Panc1 (cell line): Measurements from ENCODE around the gene KLK12. TPM values are rescaled to one million over a fixed set of nuclear protein-coding genes. Genes with fewer than 3 reads are reported as not detected.

Experiments
- ATAC-seq: fragments of 200-7000 bp; cut with Tn5 transposase; 2 replicates; pipeline ENCODE4 v1.9.1; 2020; ENCODE audit warnings: mild to moderate bottlenecking, moderate library complexity
- BruUV-seq: library from RNA; stranded (reverse); fragments of 400-500 nt; replicated peaks from 2 replicates; lab custom pipeline; 2021; lab: Mats Ljungman, UMichigan
- CTCF ChIA-PET: fragments of 300-600 bp; sonication (Branson Sonifier 250); formaldehyde crosslinking; loops from one replicate; lab custom pipeline; 2022; ENCODE audit warnings: antibody characterized with exemption; lab: Charles Lee
- POLR2A ChIA-PET: fragments of 300-600 bp; sonication (Branson Sonifier 250); formaldehyde crosslinking; loops from one replicate; lab custom pipeline; 2022; ENCODE audit warnings: antibody characterized with exemption; lab: Charles Lee
- DNase-seq: peaks from one replicate; pipeline ENCODE4 v3.0.0-alpha.2; 2010; ENCODE audit warnings: low read depth, low spot score
- H3K27ac ChIP-seq: 2 replicates; pipeline ENCODE4 v1.5.1; 2011; ENCODE audit warnings: mild to moderate bottlenecking, low read length, inconsistent platforms
- H3K27me3 ChIP-seq: fragments of 200-500 bp; sonication (Bioruptor generic); 2 replicates; pipeline ENCODE4 v1.6.0; 2014; ENCODE audit warnings: low read length, inconsistent platforms; ENCODE audit not compliant: control insufficient read depth, insufficient read depth
- H3K36me3 ChIP-seq: fragments of 200-500 bp; sonication (Bioruptor generic); 2 replicates; pipeline ENCODE4 v1.5.1; 2014; ENCODE audit warnings: inconsistent platforms, mild to moderate bottlenecking, low read length, moderate library complexity; ENCODE audit not compliant: control insufficient read depth, insufficient read depth
- H3K4me1 ChIP-seq: 2 replicates; pipeline ENCODE4 v1.5.1; 2011; ENCODE audit warnings: inconsistent platforms, mild to moderate bottlenecking, low read length, moderate library complexity; ENCODE audit not compliant: control insufficient read depth, insufficient read depth
- H3K4me3 ChIP-seq, 2 experiments: 2 replicates each; pipeline ENCODE4 v1.5.1; 2011 to 2012; ENCODE audit warnings: low read depth in 2 of 2, low read length in 2 of 2, mild to moderate bottlenecking in 2 of 2, inconsistent platforms in 1 of 2, moderate library complexity in 1 of 2
- H3K9me3 ChIP-seq: fragments of 200-500 bp; sonication (Bioruptor generic); 2 replicates; pipeline ENCODE4 v1.5.1; 2014; ENCODE audit warnings: low read depth, mild to moderate bottlenecking, inconsistent platforms, low read length, moderate library complexity; ENCODE audit not compliant: control insufficient read depth, insufficient read depth
- CTCF ChIP-seq: fragments of 450-650 bp; IDR thresholded peaks from 2 replicates; pipeline ENCODE4 v1.5.1; 2017; ENCODE audit warnings: mild to moderate bottlenecking
- POLR2AphosphoS5 ChIP-seq: IDR thresholded peaks from 2 replicates; pipeline ENCODE4 v1.6.1; 2012; ENCODE audit warnings: mild to moderate bottlenecking, low read depth, low read length, moderate library complexity
- REST ChIP-seq, 2 experiments: IDR thresholded peaks; 2 replicates each; pipeline ENCODE4 v1.6.1; 2011 to 2012; ENCODE audit warnings: low read depth in 2 of 2, control low read depth in 1 of 2, low read length in 1 of 2, mild to moderate bottlenecking in 1 of 2, moderate library complexity in 1 of 2; ENCODE audit not compliant: insufficient read depth in 1 of 2
- SIN3A ChIP-seq: IDR thresholded peaks from 2 replicates; pipeline ENCODE4 v1.6.1; 2012; ENCODE audit warnings: low read depth, mild to moderate bottlenecking, low read length, moderate library complexity, borderline replicate concordance; ENCODE audit not compliant: insufficient read depth
- TCF7L2 ChIP-seq: IDR thresholded peaks from 2 replicates; pipeline ENCODE4 v1.6.1; 2011; ENCODE audit warnings: mild to moderate bottlenecking, low read depth, low read length, inconsistent platforms
- in situ Hi-C: cut with HindIII; loops from 2 replicates; pipeline ENCODE4 v1.10.0; 2016; ENCODE audit warnings: low sequenced_read_pairs, low pct_unique_long_range_greater_than_20kb
- intact Hi-C: fragments of 100-400 bp; cut with micrococcal nuclease; formaldehyde crosslinking; loops from one replicate; pipeline ENCODE4 v1.10.0; 2022; ENCODE audit not compliant: unreplicated experiment
- total RNA-seq: library from RNA; stranded (reverse); gene quantifications from one replicate; pipeline ENCODE4 v1.2.1, GENCODE V29; 2021; ENCODE audit not compliant: unreplicated experiment

Gene KLK12
- total RNA-seq, 1 experiment from 2014 or later = not detected

- H3K36me3 ChIP-seq = no peaks in the 10 kb centered on the region
- ChIA-PET POLR2A (no interaction called here), CTCF (interaction anchor here (0.5 kb wide), 1 partner anchor 11 kb away, joined by 6 read pairs; no protein-coding TSS in a partner anchor)
- no peaks in the 10 kb centered on the region; the same call in 1 of the 2 replicates for H3K27me3 ChIP-seq
- intact Hi-C loops = no loop called here
- in situ Hi-C loops = no loop called here
- TF ChIP-seq TCF7L2 = no peak
- TF ChIP-seq POLR2AphosphoS5 = no peak
- no peak for TF ChIP-seq REST (IDR thresholded peaks at IDR 0.05; ENCODE audit: insufficient read depth in 1 of 2, low read depth in 2 of 2, low read length in 1 of 2)
- no TSS peak for BruUV-seq
- no peak for DNase-seq
- no peak overlapping the region for H3K27ac ChIP-seq
- no peaks in the 10 kb centered on the region for H3K9me3 ChIP-seq
- ATAC-seq = no peak
- H3K4me3 ChIP-seq = no peak overlapping the region
- H3K4me1 ChIP-seq = no peaks in the 10 kb centered on the region
Measured at GRCh38 chr19:51010066-51010795, 24.6 kb downstream of the KLK12 start.

- POLR2A ChIA-PET = no interaction called here
- intact Hi-C loops = no loop called here
- Histone ChIP-seq H3K9me3 (no peaks in the 10 kb centered on the region), H3K27ac (no peak overlapping the region), H3K27me3 (no peaks in the 10 kb centered on the region; the same call in 1 of the 2 replicates), H3K4me1 (no peaks in the 10 kb centered on the region), H3K4me3 (no peak overlapping the region), H3K36me3 (no peaks in the 10 kb centered on the region)
- CTCF ChIA-PET = no interaction called here
- TF ChIP-seq TCF7L2 (no peak), CTCF (no peak), REST (IDR thresholded peaks at IDR 0.05; ENCODE audit: insufficient read depth in 1 of 2, low read depth in 2 of 2, low read length in 1 of 2) (no peak), POLR2AphosphoS5 (no peak), SIN3A (no peak)
- no peak for DNase-seq
- no peak for ATAC-seq
- BruUV-seq = no TSS peak
- in situ Hi-C loops = no loop called here
Measured at GRCh38 chr19:51009061-51009891, 25.5 kb downstream of the KLK12 start.
